ENCODE data around the gene HDAC7.
"Not testable (repeated sequence)": the region's sequence is repeated elsewhere in the genome, so short reads cannot be mapped to it uniquely, and the experiment has no call there.

The HDAC7 gene

GRCh38 chr12:47828008-47828975 lies 8.6 kb upstream of the HDAC7 start:
- DNase-seq = no peak

DNA sequence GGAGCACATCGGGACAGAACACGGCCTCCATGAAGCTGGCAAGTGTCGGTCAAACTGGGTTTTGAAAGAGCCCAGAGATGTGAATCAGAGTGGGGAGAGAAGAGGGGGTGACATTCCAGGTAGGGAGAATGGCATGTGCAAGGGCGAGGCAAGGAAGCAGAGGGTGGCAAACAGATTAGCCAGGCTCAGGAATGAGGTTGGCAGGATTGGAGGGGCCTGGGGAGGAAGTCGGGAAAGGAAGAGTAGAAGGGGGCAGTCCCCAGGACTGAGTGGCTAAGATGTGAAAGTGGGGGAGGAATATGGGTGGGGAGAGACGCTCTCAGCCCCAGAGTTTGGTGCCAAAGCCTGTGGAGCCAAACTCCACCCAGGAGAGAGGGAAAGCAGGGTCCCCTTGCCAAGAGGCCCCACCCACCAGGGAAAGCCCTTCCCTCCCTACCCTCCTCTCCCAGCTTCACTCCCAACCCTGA lies 5.5 kb upstream of the HDAC7 start:
- no peak for DNase-seq

GRCh38 chr12:47824635-47825034 lies 4.9 kb upstream of the HDAC7 start:
- no peak for DNase-seq

DNA sequence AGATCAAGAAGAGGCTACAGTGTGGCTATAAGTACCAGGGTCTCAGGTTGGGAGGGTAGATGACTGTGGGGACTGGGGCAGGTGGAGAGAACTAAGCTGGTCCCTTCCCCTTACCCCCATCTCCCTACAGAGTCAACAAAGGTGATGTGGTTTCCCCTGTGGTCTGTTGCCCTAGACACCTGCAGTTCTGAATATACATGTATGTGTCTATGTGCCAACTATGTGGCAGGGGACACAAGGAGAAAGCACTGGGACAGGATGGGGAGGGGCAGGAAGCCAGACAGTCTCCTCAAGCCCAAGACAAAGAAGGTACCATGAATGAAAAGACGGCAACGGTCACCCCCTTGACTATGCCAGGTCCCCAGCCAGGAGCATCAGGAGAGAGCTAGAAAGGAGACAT lies 4.5 kb upstream of the HDAC7 start:
- no peak for DNase-seq

DNA sequence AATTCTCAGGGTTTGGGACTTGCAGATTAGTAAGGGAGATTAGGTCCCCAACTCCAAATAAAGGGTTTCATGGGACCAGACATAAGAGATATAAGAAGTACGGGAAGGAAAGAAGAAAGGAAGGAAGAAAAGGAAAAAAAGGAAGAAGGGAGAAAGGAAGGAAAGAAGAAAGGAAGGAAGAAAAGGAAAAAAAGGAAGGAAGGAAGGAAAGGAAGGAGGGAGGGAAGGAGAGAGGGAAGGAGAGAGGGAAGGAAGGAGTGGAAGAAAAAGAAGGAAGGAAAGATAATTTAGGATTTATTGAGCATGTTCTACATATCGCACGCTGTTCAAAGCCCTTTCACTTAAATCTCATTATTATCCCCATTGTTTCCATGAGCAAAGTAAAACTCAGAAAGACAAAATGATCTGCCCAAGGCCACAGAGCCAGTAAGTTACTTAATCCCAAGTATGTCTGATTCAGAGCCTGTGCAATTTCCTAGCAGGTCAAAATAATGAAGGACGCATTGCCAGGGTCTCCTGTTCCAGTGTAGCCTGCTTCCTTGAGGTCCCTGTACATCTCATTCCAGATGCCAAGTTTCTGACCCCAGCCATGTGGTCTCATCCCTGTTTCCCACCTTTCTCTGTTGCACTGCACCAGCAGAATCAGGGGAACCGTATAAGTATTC lies 3.9 kb upstream of the HDAC7 start:
- no peak for DNase-seq

DNA sequence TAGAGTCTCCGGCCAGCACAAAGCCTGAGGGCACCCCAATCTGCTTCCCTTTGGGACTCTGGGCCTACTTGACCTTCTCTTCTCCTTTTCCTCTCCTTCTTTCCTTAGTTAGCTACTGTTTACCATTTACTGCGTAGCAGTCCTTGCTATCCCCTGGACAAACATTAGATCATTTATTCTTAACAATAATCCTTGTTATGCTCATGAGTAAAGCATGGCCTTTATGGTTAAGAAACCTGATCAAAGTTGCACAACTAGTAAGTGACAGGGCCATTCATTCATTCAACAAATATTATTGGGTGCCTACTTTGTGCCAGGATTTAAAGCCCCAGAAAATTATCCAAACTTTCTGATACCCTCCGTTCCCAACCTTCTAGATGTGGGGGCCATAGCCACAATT lies 3.2 kb upstream of the HDAC7 start:
- no peak for DNase-seq

DNA sequence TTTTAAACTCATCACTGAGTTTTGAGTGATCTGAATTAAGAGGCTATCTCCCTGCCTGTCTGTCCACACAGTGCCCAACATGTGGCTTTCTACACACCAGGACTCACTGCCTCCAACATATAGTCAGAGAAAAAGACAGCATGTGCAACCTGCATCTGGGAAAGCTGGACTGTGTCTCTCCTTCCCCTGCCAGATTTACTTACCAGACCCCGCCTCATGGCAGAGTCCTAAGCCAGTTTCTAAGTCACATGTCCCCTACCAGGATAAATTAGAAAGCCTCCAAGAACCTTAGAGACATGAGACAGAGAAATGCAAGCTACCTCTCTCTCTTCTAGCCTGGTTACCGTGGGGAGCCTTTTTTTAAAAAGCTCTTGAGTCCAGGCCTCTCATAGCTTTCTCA lies 2.7 kb upstream of the HDAC7 start:
- DNase-seq = no peak

DNA sequence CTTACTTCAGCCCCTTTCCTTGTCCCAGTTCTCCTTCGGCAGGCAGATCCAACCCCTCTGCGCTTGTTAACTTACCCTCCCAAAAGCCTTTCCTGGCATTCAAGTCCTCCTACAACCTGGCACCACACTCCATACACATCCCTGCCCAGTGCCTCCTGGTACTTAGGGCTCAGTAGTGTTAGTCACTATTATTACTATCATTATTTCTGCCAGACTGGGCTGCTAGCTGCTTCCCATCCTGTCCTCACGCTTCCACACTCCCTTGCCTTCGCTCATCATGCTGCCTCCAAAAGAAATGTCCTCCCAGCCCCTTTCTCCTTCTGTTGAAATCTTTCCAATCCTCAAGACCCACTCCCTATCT lies 1.6 kb upstream of the HDAC7 start:
- DNase-seq = no peak

GRCh38 chr12:47820631-47821345 lies 1.1 kb upstream of the HDAC7 start:
- no peak for DNase-seq

GRCh38 chr12:47819138-47819895 lies 386 bp downstream of the HDAC7 start:
- no peak for DNase-seq

DNA sequence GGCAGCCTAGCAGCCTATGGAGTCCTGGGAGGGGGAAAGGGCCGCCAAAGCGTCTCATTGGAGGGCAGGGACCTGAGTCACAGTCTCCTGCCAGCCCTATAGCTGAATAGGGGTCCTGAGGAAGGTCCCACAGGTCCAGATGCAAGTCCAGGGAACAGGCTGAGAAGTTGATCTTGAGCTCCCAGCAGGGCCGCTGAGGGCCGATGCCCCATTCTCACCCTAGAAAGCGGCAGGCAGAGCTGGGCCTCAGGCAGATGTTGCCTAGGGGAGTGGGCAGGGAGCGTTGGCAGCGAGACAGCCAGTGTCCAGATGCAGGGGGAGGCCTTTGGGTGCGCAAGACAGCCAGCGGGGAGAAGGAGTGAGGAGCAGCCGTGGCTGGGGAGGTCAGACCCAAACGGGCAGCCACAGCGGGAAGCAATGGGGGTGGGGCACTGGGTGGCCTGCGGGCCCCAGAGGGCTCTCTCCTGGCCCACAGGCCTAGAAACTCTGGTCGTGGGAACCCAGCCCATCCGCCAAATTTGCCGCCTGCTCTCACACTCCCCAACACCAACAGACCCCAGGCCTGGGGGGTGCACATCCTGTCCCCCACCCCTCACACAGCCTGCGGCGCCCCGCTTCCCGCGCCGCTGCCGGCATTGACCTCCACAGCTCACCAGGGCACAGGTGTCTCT lies 1.1 kb downstream of the HDAC7 start:
- DNase-seq = no peak

DNA sequence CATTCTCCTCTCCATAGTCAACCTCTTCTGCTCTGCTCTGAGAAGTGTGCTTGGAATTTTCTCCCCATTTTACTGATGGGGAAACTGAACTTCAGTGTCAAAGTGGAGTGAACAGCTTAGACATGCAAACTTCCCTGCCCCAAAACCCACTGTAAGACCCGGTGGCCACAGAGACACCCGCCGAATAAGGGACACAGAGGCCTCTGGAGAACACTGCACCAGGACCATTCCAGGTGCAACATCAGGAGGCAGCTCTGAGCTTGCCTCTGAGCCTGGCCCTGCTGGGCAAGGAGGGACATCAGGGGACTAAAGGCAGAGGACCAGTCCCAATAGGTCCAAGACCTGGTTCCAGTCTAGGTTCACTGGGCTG lies 1.7 kb downstream of the HDAC7 start:
- no peak for DNase-seq

GRCh38 chr12:47817272-47818006 lies 2.3 kb downstream of the HDAC7 start:
- DNase-seq = no peak

- no peak for DNase-seq
Measured at GRCh38 chr12:47816403-47817271, 3.1 kb downstream of the HDAC7 start.

- not testable (repeated sequence) for DNase-seq
Measured at GRCh38 chr12:47815447-47815846, 4.3 kb downstream of the HDAC7 start.

DNA sequence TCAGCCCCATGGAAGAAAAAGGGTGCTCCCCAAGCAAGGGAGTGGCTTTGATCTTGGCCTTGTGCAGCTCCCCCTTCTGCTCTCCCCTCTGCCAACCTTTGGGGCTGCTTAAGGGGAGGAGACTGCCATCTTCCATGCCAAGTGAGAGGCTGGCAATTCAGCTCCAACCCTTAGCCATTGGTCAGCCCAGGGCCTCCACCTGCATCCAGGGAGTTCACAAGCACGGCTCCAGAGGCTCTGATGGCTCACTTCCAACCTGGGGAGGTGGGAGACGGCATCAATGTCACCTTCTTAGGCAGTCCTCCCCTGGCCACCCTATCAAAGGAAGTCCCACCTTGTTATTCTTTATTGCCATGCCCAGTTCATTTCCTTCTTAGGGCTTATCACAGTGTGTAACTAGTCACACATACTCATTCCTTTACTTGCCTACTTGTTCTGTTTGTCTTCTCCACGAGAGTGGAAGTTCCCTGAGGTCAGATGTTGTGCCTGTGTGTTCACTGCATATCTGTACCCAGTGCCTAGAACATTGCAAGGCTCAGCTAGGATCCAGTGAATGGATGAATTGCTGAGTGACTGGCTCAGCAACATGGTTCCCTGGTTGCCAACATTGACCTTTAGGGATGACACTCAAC lies 5.0 kb downstream of the HDAC7 start:
- DNase-seq = no peak

DNA sequence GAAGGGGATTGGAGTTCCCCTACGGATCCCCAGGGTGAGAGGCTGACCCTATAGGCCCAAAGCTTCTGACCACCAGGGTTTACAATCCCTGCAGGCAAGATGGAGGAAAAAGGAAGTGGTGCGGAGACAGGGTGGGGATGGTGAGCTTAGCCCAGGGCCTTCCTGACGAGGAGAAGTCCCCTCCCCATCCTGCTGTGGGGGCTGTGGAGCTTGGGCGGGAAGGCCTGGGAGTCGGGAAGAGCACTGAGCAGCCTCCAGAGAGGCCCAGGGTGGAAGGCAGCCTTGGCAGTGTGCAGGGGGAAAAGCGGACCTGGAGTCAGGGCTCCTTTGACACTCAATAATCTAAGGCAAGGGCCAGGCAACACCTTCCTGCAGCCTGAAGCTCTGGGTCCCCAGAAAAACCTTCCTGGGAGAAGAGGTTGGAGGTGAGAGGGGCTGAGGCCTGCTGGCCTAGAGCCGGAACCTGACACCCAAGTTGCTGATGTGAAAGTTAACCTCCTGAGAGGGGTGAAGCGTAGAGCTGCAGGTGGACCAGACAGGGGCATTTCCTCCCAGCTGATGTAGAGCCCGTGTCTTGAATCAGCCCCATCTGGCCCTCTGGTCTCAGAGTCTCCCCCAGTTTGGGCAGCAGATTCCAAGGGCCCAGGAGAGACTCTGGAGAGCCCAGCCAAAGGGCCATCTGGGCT lies 6.0 kb downstream of the HDAC7 start:
- DNase-seq = no peak

DNA sequence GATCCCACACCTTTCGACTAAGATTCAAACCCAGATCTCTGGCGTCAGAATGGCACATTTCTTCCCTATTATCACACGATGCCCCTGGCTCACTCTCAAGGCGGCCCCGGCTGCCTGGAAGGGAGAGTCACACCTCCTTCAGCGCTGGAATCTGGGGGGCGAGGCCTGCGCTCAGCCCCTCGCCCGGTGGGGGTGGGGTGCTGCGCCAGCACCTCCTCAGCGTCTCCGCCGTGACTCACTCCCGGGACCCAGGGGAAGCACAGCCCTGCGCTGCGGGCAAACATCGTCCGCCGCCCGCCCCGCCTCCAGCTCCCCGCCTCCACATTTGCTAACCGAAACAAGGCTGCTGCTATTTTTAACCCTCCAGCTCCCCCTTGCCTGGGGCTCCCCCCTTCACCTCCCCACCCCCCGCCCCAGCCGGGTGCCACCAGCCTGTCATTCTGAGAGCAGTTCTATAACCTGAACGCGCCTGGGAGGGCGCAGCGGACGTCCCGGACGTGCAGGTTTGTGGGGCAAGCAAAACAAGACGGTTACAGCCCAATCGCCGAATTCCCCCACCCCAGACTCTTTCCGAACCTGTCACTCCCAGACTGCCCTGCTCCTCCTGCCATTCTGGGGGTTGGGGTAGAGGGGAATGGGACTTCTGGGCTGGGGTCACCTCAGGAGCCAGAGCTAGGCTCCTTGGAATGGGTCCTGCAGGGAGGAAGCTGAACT lies 6.7 kb downstream of the HDAC7 start:
- no peak for DNase-seq

Data from cerebellar nuclear complex (tissue), 1 donor.